Stimulated activated CD4-positive, alpha-beta T cell treated with anti-CD3 and anti-CD28 coated beads, Interleukin-15, amount 100 ng/mL, for 1 hour (primary cell): Measurements from ENCODE around the gene PAH.

Experiments
- DNase-seq, 2 donors: peaks; one replicate each; pipeline ENCODE4 v3.0.0-alpha.2; 2020; ENCODE audit warnings: low read depth in 1 of 2, low spot score in 1 of 2

The PAH gene

DNA sequence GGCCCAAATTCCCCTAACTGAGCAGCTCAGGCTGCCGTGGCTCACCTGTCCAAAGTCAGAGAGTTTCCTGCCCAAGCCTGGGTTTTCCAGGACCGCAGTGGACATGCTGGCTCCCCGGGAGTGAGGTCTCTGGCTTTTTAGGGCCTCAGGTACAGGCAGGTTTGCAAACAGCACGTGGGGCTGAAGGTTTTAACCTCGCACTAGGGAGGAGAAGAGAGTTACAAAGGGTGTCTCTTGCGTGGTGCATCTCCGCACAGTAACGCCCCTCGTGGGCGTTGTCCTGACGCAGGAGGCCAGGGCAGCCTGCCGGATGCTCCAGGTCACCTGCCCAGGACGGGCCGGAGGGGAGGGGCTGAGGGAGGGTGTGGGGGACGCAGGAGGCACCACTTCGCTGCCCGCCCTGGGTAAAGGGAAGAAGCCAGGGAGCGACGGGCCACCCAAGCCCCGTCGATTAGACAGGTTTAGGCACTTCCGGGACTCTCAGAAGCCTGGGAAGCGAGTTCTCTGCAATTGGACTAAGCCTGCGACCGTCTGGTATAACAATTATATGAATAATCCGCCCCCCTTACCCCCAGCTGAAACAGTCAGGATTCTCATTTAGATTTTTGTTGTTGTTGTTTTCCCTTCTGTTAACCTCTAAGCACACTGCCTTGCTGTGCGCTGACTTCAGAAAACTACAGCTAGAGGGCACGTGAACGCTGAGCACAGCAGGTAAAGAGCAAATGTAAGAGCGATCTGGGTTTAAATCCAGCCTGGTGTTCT lies at the start of gene PAH:
Gene PAH, minus strand, starts transcription at position 219 of the 762 bp plus-strand sequence. Its CDS starts 114 bp downstream, at position 105.
- no peak for DNase-seq

DNA sequence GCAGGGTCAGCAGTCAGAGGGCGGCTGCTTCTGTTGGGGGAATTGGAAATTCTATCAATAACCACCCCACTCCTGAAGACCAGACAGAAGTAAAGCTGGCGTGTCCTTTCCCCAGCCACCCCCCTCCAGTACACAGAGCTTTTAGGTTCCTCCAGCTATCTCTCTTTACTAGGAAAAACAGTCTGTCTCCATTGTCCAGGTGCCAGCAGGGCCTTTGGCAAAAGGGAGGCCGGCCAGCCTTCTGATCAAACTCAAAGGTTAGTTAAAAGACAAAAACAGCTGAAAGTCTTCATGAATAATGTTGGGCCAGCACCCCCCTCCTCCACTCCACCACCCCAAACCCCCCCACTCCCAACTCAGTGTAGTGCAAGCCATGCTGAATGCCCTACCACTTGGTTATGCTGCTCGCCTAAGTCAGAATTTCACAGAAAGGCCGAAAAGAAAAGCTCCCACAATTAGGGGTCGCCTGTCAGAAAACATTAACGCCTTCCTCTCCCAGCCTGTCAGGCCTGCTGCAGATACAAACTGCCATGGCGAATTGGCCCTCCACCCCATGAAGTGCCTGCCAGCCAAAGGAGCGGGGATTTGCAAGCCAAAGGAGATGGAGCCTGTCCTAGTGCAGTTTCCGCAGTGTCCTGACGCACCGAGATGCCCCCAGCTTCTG lies 49.3 kb upstream of the PAH start:
- no peak for DNase-seq

DNA sequence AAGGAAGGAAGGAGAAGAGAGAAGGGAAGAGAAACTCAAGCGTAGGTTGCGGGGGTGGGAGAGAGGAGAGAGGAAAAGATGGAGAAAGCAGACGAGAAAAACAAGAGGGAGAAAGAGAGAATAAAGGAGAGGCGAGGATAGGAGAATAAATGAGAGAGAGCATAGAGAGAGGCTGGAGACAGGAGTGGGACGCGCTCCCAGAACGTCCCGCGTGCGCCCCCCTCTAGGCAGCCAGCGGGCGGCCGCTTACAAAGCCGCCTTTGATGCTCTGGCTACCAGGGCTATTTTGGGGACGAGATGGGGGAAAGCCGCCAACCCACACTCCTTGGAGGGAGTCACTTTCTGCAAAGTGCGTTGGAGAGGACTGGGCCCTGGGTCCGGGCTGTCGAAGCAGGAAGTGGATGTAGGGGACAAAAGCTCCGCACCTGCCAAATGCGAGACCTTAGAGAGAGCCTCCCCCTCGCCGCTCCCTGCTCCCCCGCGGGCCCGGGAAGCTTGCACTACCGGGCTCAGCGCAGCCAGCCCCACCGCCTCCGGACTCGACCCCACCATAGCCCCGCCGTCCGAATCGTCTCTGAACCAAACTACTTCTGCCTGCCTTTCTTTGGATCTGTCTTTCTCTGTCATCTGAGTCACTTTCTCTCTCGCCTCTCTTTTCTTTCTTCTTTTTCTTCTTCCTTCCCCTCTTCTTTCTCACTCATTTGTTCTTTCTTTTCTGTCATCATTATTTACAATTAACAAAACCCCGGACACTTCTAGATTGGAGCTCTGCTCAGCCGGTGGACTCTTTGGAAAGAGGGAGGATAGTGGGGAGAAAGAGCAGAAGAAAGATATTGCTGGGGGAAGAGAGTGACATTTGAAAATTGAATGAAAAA lies 48.5 kb upstream of the PAH start:
- DNase-seq = no peak

DNA sequence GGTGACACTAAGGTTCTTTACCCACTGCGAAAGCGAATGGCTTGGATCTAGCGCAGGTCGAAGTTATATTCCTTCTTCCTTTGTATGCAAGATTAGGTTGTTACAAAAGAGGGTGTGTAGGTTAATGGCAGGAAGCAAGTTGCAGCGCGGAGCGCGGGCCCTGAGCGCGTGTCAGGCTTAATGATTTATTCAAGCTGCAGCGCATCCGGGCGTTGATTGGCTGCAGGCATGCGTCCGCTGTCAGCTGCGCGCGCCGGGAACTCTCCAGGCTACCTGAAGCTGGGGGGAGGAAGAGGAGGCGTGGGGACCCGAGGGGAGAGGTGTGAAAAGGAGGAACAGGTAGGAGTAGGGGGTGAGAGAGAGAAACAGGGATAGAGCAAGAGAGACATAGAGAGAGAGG lies 47.8 kb upstream of the PAH start:
- DNase-seq = no peak

- no peak for DNase-seq
Observed at GRCh38 chr12:102963796-102964195, 46.8 kb upstream of the PAH start.

DNA sequence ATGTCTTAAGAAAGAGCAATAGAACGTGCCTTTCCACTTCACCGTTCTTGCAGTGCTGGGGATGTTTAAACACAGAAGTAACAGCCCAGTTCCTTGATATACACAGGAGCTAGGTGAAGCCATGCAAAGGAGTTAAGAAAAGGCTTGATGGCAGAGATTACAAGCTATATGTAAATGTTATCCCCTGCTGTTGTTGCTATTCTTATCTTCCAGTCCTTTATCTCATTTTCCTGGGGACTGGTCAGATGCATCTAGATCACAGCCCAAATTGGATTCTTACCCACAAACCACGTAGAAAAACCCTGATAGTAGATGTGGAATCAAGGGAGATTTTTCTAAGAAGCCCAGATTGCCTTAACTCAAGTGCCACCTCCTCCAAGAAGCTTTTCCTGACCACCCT lies 45.9 kb upstream of the PAH start:
- no peak for DNase-seq

GRCh38 chr12:102962532-102962931 lies 45.5 kb upstream of the PAH start:
- DNase-seq = no peak

- no peak for DNase-seq
Observed at GRCh38 chr12:102961466-102961855, 44.4 kb upstream of the PAH start.

- no peak for DNase-seq
Observed at GRCh38 chr12:102960766-102961465, 43.9 kb upstream of the PAH start.

DNA sequence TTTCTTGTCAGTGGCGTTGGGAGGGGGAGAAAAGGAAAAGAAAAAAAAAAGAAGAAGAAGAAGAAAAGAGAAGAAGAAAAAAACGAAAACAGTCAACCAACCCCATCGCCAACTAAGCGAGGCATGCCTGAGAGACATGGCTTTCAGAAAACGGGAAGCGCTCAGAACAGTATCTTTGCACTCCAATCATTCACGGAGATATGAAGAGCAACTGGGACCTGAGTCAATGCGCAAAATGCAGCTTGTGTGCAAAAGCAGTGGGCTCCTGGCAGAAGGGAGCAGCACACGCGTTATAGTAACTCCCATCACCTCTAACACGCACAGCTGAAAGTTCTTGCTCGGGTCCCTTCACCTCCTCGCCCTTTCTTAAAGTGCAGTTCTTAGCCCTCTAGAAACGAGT lies 42.3 kb upstream of the PAH start:
- DNase-seq = no peak

GRCh38 chr12:102958830-102959176 lies 41.8 kb upstream of the PAH start:
- DNase-seq = no peak

DNA sequence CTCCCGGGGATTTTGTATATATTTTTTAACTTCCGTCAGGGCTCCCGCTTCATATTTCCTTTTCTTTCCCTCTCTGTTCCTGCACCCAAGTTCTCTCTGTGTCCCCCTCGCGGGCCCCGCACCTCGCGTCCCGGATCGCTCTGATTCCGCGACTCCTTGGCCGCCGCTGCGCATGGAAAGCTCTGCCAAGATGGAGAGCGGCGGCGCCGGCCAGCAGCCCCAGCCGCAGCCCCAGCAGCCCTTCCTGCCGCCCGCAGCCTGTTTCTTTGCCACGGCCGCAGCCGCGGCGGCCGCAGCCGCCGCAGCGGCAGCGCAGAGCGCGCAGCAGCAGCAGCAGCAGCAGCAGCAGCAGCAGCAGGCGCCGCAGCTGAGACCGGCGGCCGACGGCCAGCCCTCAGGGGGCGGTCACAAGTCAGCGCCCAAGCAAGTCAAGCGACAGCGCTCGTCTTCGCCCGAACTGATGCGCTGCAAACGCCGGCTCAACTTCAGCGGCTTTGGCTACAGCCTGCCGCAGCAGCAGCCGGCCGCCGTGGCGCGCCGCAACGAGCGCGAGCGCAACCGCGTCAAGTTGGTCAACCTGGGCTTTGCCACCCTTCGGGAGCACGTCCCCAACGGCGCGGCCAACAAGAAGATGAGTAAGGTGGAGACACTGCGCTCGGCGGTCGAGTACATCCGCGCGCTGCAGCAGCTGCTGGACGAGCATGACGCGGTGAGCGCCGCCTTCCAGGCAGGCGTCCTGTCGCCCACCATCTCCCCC lies 41.2 kb upstream of the PAH start:
- no peak for DNase-seq

- no peak for DNase-seq
Observed at GRCh38 chr12:102957339-102958050, 40.5 kb upstream of the PAH start, which contains the start of gene ASCL1. Gene ASCL1 (plus strand): TSS chr12:102957674. CDS start chr12:102958245, 571 bp downstream.

GRCh38 chr12:102956738-102957327 lies 39.8 kb upstream of the PAH start:
- DNase-seq = no peak

DNA sequence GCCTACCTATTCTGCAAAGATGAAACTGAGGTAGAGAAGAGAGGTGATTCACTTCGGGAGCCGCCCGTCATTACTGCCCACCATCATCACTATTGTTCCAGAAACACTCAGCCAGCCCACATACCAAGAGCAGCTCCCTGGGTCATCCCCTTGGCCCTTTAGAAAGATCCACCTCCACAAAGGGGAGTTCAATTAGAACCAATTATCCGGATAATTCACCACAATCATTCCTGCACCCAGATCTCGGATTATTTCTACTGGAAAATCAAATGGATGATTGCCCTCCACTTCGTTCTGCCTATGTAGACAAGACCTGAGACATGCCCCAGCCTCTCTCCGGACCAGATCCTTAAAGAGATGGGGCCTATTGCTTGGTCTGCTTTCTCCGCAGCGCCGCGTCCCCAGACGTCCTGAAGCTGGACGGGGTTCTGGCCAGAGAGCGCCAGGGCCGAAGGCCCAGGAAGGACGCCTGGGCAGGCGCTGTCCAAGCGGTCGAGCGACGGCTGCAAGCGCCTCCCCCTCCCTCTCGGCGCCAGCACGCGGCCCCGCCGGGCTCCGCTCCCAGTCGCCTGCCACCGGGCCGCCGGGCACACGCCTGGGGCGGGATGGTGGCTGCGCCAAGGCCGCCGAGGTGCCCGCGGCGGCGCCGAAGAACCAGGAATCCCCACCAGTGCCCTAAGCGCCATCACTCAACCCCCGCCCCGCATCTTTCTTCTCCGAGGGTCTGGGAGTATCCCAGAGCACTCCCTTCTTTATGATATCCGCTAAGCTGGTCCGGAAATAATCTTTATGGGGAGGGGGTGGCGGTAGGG lies 39.1 kb upstream of the PAH start:
- no peak for DNase-seq

- no peak for DNase-seq
Observed at GRCh38 chr12:102954134-102954533, 37.1 kb upstream of the PAH start.

- DNase-seq = no peak
Observed at GRCh38 chr12:102953221-102953620, 36.2 kb upstream of the PAH start.

GRCh38 chr12:102951841-102952240 lies 34.8 kb upstream of the PAH start:
- DNase-seq = no peak
